GM12878 (cell line): ENCODE data around the gene PI4K2A. TPM values are rescaled to one million over a fixed set of nuclear protein-coding genes. Genes with fewer than 3 reads are reported as not detected.
A peak's percentile ranks its signal among the peaks of the same experiment; 100 is the strongest.

Experiments used
- ATAC-seq: fragments of 200-7000 bp; cut with Tn5 transposase; 3 replicates; pipeline ENCODE4 v1.9.1; 2020; ENCODE audit warnings: mild to moderate bottlenecking, moderate library complexity
- BruUV-seq: library from RNA; stranded (reverse); fragments of 400-500 nt; replicated peaks from 2 replicates; lab custom pipeline; 2021; lab: Mats Ljungman, UMichigan
- CTCF ChIA-PET: fragments of 300-600 bp; sonication (Branson Sonifier 250); formaldehyde crosslinking; extraction: SDS; loops from one replicate; lab custom pipeline; 2021; ENCODE audit warnings: inconsistent platforms; lab: Yijun Ruan, JAX
- POLR2A ChIA-PET: fragments of 350-600 bp; formaldehyde crosslinking; extraction: SDS; loops from one replicate; lab custom pipeline; 2021; ENCODE audit warnings: inconsistent platforms; lab: Charles Lee
- RAD21 ChIA-PET: fragments of 300-600 bp; sonication (Branson Sonifier 250); formaldehyde crosslinking; loops from one replicate; lab custom pipeline; 2023; ENCODE audit warnings: antibody characterized with exemption; ENCODE audit not compliant: unreplicated experiment; lab: Charles Lee
- SMC1A ChIA-PET: fragments of 300-600 bp; sonication (Branson Sonifier 250); formaldehyde crosslinking; loops from one replicate; lab custom pipeline; 2023; ENCODE audit not compliant: unreplicated experiment, uncharacterized antibody; lab: Charles Lee
- DNase-seq: peaks from one replicate; pipeline ENCODE4 v3.0.0-alpha.2; 2011; ENCODE audit warnings: low read depth, low spot score
- FAIRE-seq: peaks from 3 replicates; lab custom pipeline; 2011; peaks lifted over from hg19 to GRCh38; lab: Jason Lieb, UNC
- H2AFZ ChIP-seq: 2 replicates; pipeline ENCODE4 v1.6.0; 2011; ENCODE audit warnings: low read depth, low read length, control low read depth; ENCODE audit not compliant: control insufficient read depth
- H3K27ac ChIP-seq: 2 replicates; pipeline ENCODE4 v1.5.1; 2011; ENCODE audit warnings: control low read depth; ENCODE audit not compliant: control insufficient read depth, insufficient read depth
- H3K27me3 ChIP-seq, 2 experiments: replicated peaks in 1 of 2; 2 replicates each; pipeline versions ENCODE4 v1.6.0 to v1.6.1; 2011; ENCODE audit warnings: low read length in 1 of 2; ENCODE audit not compliant: control insufficient read depth in 2 of 2, insufficient read depth in 2 of 2
- H3K36me3 ChIP-seq, 2 experiments: 2 replicates each; pipeline ENCODE4 v1.5.1; 2011; ENCODE audit warnings: low read length in 1 of 2; ENCODE audit not compliant: control insufficient read depth in 2 of 2, insufficient read depth in 2 of 2
- H3K4me1 ChIP-seq: 2 replicates; pipeline ENCODE4 v1.6.1; 2011; ENCODE audit warnings: mild to moderate bottlenecking, low read length, moderate library complexity, mixed read lengths; ENCODE audit not compliant: control insufficient read depth, insufficient read depth
- H3K4me2 ChIP-seq: 2 replicates; pipeline ENCODE4 v1.6.0; 2011; ENCODE audit warnings: control low read depth; ENCODE audit not compliant: control insufficient read depth, insufficient read depth
- H3K4me3 ChIP-seq: fragments of 200-600 bp; sonication (generic); 2 replicates; pipeline ENCODE4 v1.5.1; 2016
- H3K79me2 ChIP-seq: 2 replicates; pipeline ENCODE4 v1.6.0; 2011; ENCODE audit warnings: low read length; ENCODE audit not compliant: control insufficient read depth, insufficient read depth
- H3K9ac ChIP-seq: 2 replicates; pipeline ENCODE4 v1.8.0; 2011; ENCODE audit warnings: low read length, control low read depth, mixed read lengths; ENCODE audit not compliant: control insufficient read depth, insufficient read depth
- H3K9me3 ChIP-seq: replicated peaks from 3 replicates; pipeline ENCODE4 v1.5.1; 2011; ENCODE audit warnings: mild to moderate bottlenecking, low read length; ENCODE audit not compliant: control insufficient read depth, insufficient read depth
- H4K20me1 ChIP-seq: 2 replicates; pipeline ENCODE4 v1.6.0; 2011; ENCODE audit not compliant: control insufficient read depth, insufficient read depth
- CTCF ChIP-seq, 3 experiments: IDR thresholded peaks in 2 of 3; conservative IDR thresholded peaks in 1 of 3; 2 replicates each; pipeline ENCODE4 v1.5.1; 2011; ENCODE audit warnings: low read depth in 3 of 3, low read length in 3 of 3, mild to moderate bottlenecking in 3 of 3, control low read depth in 2 of 3, moderate library complexity in 2 of 3, inconsistent platforms in 1 of 3, mixed read lengths in 1 of 3; ENCODE audit not compliant: control insufficient read depth in 2 of 3, insufficient read depth in 1 of 3; ENCODE audit errors: extremely low read depth in 1 of 3
- MEF2B ChIP-seq: fragments of 450-650 bp; IDR thresholded peaks from 2 replicates; pipeline ENCODE4 v1.6.1; 2018; ENCODE audit warnings: mild to moderate bottlenecking, moderate library complexity; ENCODE audit not compliant: partially characterized antibody, poor library complexity, severe bottlenecking
- MTA3 ChIP-seq: IDR thresholded peaks from 2 replicates; pipeline ENCODE4 v1.6.1; 2012; ENCODE audit warnings: low read length, inconsistent platforms, borderline replicate concordance
- POLR2A ChIP-seq: IDR thresholded peaks from 2 replicates; pipeline ENCODE4 v1.6.1; 2011; ENCODE audit warnings: low read depth, mild to moderate bottlenecking, low read length
- POU2F2 ChIP-seq: IDR thresholded peaks from 3 replicates; pipeline ENCODE4 v1.6.1; 2011; ENCODE audit warnings: low read depth, mild to moderate bottlenecking, low read length, borderline replicate concordance
- RAD21 ChIP-seq: IDR thresholded peaks from 2 replicates; pipeline ENCODE4 v1.6.1; 2011; ENCODE audit warnings: mild to moderate bottlenecking, low read depth, low read length, moderate library complexity; ENCODE audit not compliant: insufficient read depth
- RBBP5 ChIP-seq: fragments of 200-600 bp; sonication (generic); conservative IDR thresholded peaks from 2 replicates; pipeline ENCODE4 v1.6.1; 2016
- SMAD1 ChIP-seq: fragments of 450-650 bp; IDR thresholded peaks from 2 replicates; pipeline ENCODE4 v1.6.1; 2018; ENCODE audit warnings: mild to moderate bottlenecking, low read depth; ENCODE audit not compliant: partially characterized antibody
- SMC3 ChIP-seq: IDR thresholded peaks from 2 replicates; pipeline ENCODE4 v1.6.1; 2011; ENCODE audit warnings: low read length, improper control_type of control experiment, borderline replicate concordance
- SPI1 ChIP-seq: IDR thresholded peaks from 2 replicates; pipeline ENCODE4 v1.6.1; 2011; ENCODE audit warnings: low read depth, mild to moderate bottlenecking, low read length, moderate library complexity, borderline replicate concordance; ENCODE audit not compliant: insufficient read depth
- TARDBP ChIP-seq: IDR thresholded peaks from 2 replicates; pipeline ENCODE4 v1.6.1; 2016; ENCODE audit warnings: borderline replicate concordance
- TCF7 ChIP-seq: IDR thresholded peaks from 2 replicates; pipeline ENCODE4 v1.6.1; 2014; ENCODE audit warnings: antibody characterized with exemption, borderline replicate concordance
- WGBS: methylation state at CpG from one replicate; pipeline ENCODE4 v1.1.6; 2016; ENCODE audit warnings: low lambda C conversion rate; ENCODE audit not compliant: insufficient replicate concordance, insufficient coverage; ENCODE audit errors: missing lambda C conversion rate; 5-methylcytosine and 5-hydroxymethylcytosine counted together
- in situ Hi-C: fragments of 300-500 bp; cut with MboI; formaldehyde crosslinking; loops from 9 replicates; pipeline ENCODE4 v1.14.3; 2018; ENCODE audit warnings: mixed read lengths
- intact Hi-C: fragments of 100-400 bp; cut with micrococcal nuclease; formaldehyde crosslinking; loops from one replicate; pipeline ENCODE4 v1.14.2; 2022; ENCODE audit not compliant: unreplicated experiment
- polyA plus RNA-seq, 11 experiments: library from polyadenylated mRNA; depleted of rRNA in 4 of 11; unstranded in 6 of 11; stranded (reverse) in 5 of 11; fragments of >200 nt; fragmentation: Nextera tagmentation in 4 of 11; fragmentation: Illumina TruSeq in 1 of 11; extraction: Ambion mirVana in 4 of 11; extraction: Trizol in 1 of 11; gene quantifications; 1 replicate in 1 of 11; 2 replicates in 10 of 11; pipeline versions ENCODE4 v1.2.1 to v1.2.3, GENCODE V29; 2011 to 2016; ENCODE audit warnings: inconsistent platforms in 2 of 11, missing spikeins in 2 of 11, low read depth in 1 of 11
- total RNA-seq, 4 experiments: library from RNA; depleted of rRNA in 3 of 4; stranded (reverse); fragments of >200 nt in 3 of 4; fragmentation: Illumina TruSeq in 1 of 4; extraction: Trizol in 1 of 4; gene quantifications; 2 replicates each; pipeline versions ENCODE4 v1.2.1 to v1.2.3, GENCODE V29; 2013 to 2021

The PI4K2A gene
- total and polyA plus RNA-seq, 10 of the 15 experiments (the other 5 are each of a cell fraction or from before 2014, with no cell fraction given), result 1.5 to 14.5 (median 10.0) TPM

DNA sequence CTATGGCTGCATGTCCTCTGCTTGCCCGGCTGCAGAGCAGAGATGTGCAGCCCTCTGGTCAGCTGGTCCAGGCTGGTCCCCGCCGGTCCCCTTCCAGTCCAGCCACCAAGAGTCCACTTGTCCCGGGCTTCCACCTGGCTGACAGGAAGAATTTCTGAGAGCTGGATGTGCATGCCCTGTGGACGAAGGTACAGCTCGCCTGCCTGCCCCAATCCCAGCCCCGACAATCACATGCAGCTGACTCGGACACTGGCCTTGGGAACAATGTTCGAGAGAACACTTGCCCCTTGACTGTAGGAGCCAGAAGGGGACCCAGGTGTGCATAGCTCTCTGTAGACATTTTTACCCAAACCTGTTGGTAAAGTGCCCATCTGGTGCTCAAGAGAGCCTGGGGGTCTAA lies 34.8 kb downstream of the PI4K2A start:
- H3K4me1 ChIP-seq, result peaks cover 12% of the 10 kb centered on the region
- CTCF ChIA-PET, result interaction anchor here (0.6 to 6.5 kb wide), 10 partner anchors 12 to 365 kb away, joined by 3 to 60 read pairs (median 4); partner anchors contain the start of genes AVPI1, PI4K2A and ZFYVE27
- H3K9ac ChIP-seq, result no peak overlapping the region
- intact Hi-C loops (no loop called here), in situ Hi-C loops (loop anchor here (5.0 kb wide), 1 partner anchor 57 kb away; no protein-coding TSS in a partner anchor)
- H4K20me1 ChIP-seq, result no peaks in the 10 kb centered on the region
- FAIRE-seq, result no peak
- SMC1A ChIA-PET, result interaction anchor here (1.5 to 4.4 kb wide), 3 partner anchors 27 to 61 kb away, joined by 4 to 17 read pairs (median 15); no protein-coding TSS in a partner anchor
- no peaks in the 10 kb centered on the region for H3K79me2 ChIP-seq
- WGBS, result 92% methylated on average over 9 of the region's 9 CpGs
- POLR2A ChIA-PET, result interaction anchor here (1.2 kb wide), 1 partner anchor 34 kb away, joined by 3 read pairs; no protein-coding TSS in a partner anchor
- no peak overlapping the region for H3K4me3 ChIP-seq
- RAD21 ChIA-PET, result no interaction called here
- TF ChIP-seq TARDBP (no peak), SMAD1 (no peak)
- no peaks in the 10 kb centered on the region for H3K27me3 ChIP-seq
- H3K27ac ChIP-seq, result no peak overlapping the region
- no peak overlapping the region for H3K4me2 ChIP-seq
- no peak overlapping the region for H2AFZ ChIP-seq
- no TSS peak for BruUV-seq
- peaks cover 5 to 8% of the 10 kb centered on the region in 2 experiments; a peak in 3 of 4 replicates for H3K36me3 ChIP-seq
- no peak for DNase-seq
- no peak for ATAC-seq
- no peaks in the 10 kb centered on the region for H3K9me3 ChIP-seq

DNA sequence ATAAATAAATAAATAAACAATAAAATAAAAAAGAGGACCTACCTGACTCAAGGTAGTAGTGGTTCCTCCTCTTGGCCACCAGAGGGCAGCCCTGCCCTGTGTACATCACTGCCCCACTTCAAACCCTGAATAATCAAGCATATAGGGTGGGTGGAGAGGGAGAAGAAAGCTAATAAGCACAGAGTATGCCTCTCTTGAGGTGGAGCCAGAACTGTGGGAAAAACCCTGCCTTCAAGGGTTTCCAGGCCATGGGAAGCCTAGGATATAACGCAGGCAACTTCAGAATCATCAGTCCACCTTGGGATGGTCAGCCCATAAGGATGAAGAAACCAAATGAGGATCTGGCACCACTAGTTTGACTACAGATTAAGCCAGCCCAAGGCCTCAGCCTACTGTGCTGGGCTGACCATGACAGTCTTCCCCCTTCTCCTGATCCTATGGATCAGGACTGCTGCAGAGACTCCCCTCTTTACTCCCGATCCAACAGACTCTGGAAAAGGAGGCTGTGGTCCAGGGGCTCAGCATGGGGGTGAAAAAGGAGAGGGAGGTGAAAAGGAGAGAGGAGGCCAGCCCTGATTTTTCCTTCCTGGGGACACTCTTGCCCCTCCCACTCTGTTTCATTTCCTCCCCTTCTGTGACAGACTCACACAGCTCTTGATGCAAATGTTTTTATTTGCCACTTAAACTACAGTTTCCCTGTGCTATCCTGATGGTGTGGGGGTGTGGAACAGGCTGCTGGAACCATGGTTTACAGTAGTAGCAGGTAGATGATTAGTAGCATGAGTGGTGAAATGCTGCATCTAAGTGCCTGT lies 36.5 kb downstream of the PI4K2A start:
- 74% methylated on average over 2 of the region's 2 CpGs for WGBS
- FAIRE-seq, result peak; percentile 84
- POLR2A ChIA-PET, result interaction anchor here (0.6 kb wide), 1 partner anchor 75 kb away, joined by 3 read pairs; no protein-coding TSS in a partner anchor
- Histone ChIP-seq H3K9ac (no peak overlapping the region), H2AFZ (peak overlapping the region; percentile 21; the same call in 1 of the 2 replicates), H3K27me3 (no peaks in the 10 kb centered on the region), H4K20me1 (no peaks in the 10 kb centered on the region), H3K4me1 (peaks cover 12% of the 10 kb centered on the region), H3K36me3 (peaks cover 5 to 8% of the 10 kb centered on the region in 2 experiments; a peak in 3 of 4 replicates), H3K4me3 (no peak overlapping the region), H3K27ac (0 out of 2 replicates have a peak overlapping the region, but pooled peaks have one; percentile 6), H3K9me3 (no peaks in the 10 kb centered on the region), H3K4me2 (0 out of 2 replicates have a peak overlapping the region, but pooled peaks have one; percentile 28), H3K79me2 (no peaks in the 10 kb centered on the region)
- in situ Hi-C loops, result loop anchor here (5.0 kb wide), 1 partner anchor 55 kb away; no protein-coding TSS in a partner anchor
- CTCF ChIA-PET, result interaction anchor here (0.6 to 6.5 kb wide), 24 partner anchors 9 to 489 kb away, joined by 3 to 60 read pairs (median 3); partner anchors contain the start of genes AVPI1 and ZFYVE27
- peak; percentile 95 for ATAC-seq
- BruUV-seq, result no TSS peak
- RAD21 ChIA-PET, result interaction anchor here (0.7 to 2.1 kb wide), 11 partner anchors 10 to 364 kb away, joined by 3 to 10 read pairs (median 4); partner anchors contain the start of gene AVPI1
- DNase-seq, result no peak
- SMC1A ChIA-PET, result interaction anchor here (0.7 to 4.4 kb wide), 8 partner anchors 10 to 364 kb away, joined by 3 to 19 read pairs (median 6); partner anchors contain the start of gene AVPI1
- intact Hi-C loops, result loop anchor here (1.0 kb wide), 1 partner anchor 54 kb away; no protein-coding TSS in a partner anchor
- TF ChIP-seq RAD21 (peak; percentile 81), POU2F2 (peak; percentile 65; the same call in 1 of the 3 replicates), RBBP5 (no peak), SMC3 (peak; percentile 56; the same call in 1 of the 2 replicates), CTCF (IDR thresholded peaks at IDR 0.05 in 2 of 3, conservative IDR thresholded peaks at IDR 0.05 in 1 of 3; ENCODE audit: control insufficient read depth in 2 of 3, extremely low read depth in 1 of 3, insufficient read depth in 1 of 3, low read depth in 3 of 3, low read length in 3 of 3) (peak; percentile 76 to 80 (median 78)), MTA3 (peak; percentile 56; the same call in 1 of the 2 replicates), SPI1 (0 out of 2 replicates have a peak, but pooled peaks have one; percentile 48), TCF7 (no peak), POLR2A (peak; percentile 20; the same call in 1 of the 2 replicates), MEF2B (no peak)
